Endometrium (tissue), 2 donors: ENCODE data around the gene GPA33.

ENCODE experiments used
- FAIRE-seq: peaks from 2 replicates; lab custom pipeline; 2012; peaks lifted over from hg19 to GRCh38; lab: Jason Lieb, UNC
- donor health status: control.
- donor health status: control.

The GPA33 gene

GRCh38 chr1:167117225-167117624 is 27.0 kb upstream of the GPA33 start:
- FAIRE-seq = no peak

- no peak for FAIRE-seq
Measured at GRCh38 chr1:167116174-167116573, 26.0 kb upstream of the GPA33 start.

GRCh38 chr1:167115655-167116054 is 25.5 kb upstream of the GPA33 start:
- no peak for FAIRE-seq

GRCh38 chr1:167114725-167115124 is 24.5 kb upstream of the GPA33 start:
- no peak for FAIRE-seq

GRCh38 chr1:167111868-167112709 is 21.9 kb upstream of the GPA33 start:
- no peak for FAIRE-seq

- FAIRE-seq = no peak
Measured at GRCh38 chr1:167110586-167110985, 20.4 kb upstream of the GPA33 start.

- no peak for FAIRE-seq
Measured at GRCh38 chr1:167109125-167109524, 18.9 kb upstream of the GPA33 start.

- no peak for FAIRE-seq
Measured at GRCh38 chr1:167107456-167107855, 17.3 kb upstream of the GPA33 start.

- FAIRE-seq = no peak
Measured at GRCh38 chr1:167106119-167106461, 15.9 kb upstream of the GPA33 start.

- no peak for FAIRE-seq
Measured at GRCh38 chr1:167105271-167106118, 15.3 kb upstream of the GPA33 start.

GRCh38 chr1:167104256-167104633 is 14.1 kb upstream of the GPA33 start:
- FAIRE-seq = no peak

- no peak for FAIRE-seq
Measured at GRCh38 chr1:167102906-167103573, 12.9 kb upstream of the GPA33 start.

- FAIRE-seq = no peak
Measured at GRCh38 chr1:167101754-167102153, 11.6 kb upstream of the GPA33 start.

GRCh38 chr1:167100730-167101129 is 10.6 kb upstream of the GPA33 start:
- FAIRE-seq = no peak

- FAIRE-seq = no peak
Measured at GRCh38 chr1:167099851-167100250, 9.7 kb upstream of the GPA33 start.

GRCh38 chr1:167095368-167095767 is 5.2 kb upstream of the GPA33 start:
- no peak for FAIRE-seq

GRCh38 chr1:167094690-167095089 is 4.5 kb upstream of the GPA33 start:
- no peak for FAIRE-seq

GRCh38 chr1:167093846-167094516 is 3.8 kb upstream of the GPA33 start, which contains the start of gene STYXL2:
STYXL2 (plus strand) TSS chr1:167094075; CDS start chr1:167094850, 775 bp downstream.
- FAIRE-seq = no peak

GRCh38 chr1:167092653-167093052 is 2.5 kb upstream of the GPA33 start:
- FAIRE-seq = no peak

GRCh38 chr1:167089939-167090313 is 251 bp downstream of the GPA33 start:
- FAIRE-seq = no peak

GRCh38 chr1:167088746-167089417 is 1.3 kb downstream of the GPA33 start:
- FAIRE-seq = no peak

- FAIRE-seq = no peak
Measured at GRCh38 chr1:167086768-167087167, 3.4 kb downstream of the GPA33 start.
